ENCODE results near the gene KIAA1614.

The KIAA1614 gene

GRCh38 chr1:180907313-180908055, 5.2 kb upstream of the KIAA1614 start:
- ATAC-seq, result no peak
- TF ChIP-seq ZNF8 (CRISPR knock-in tag; IDR thresholded peaks at IDR 0.05) (no peak), ZFP3 (CRISPR knock-in tag; IDR thresholded peaks at IDR 0.05) (no peak), PPARA (CRISPR knock-in tag; IDR thresholded peaks at IDR 0.05; ENCODE audit: borderline replicate concordance) (no peak), ESRRG (CRISPR knock-in tag; IDR thresholded peaks at IDR 0.05) (no peak), BACH2 (CRISPR knock-in tag; IDR thresholded peaks at IDR 0.05; ENCODE audit: borderline replicate concordance) (no peak), CSDC2 (CRISPR knock-in tag; IDR thresholded peaks at IDR 0.05) (no peak), ARNTL (CRISPR knock-in tag; IDR thresholded peaks at IDR 0.05; ENCODE audit: borderline replicate concordance, low read depth) (no peak), PATZ1 (CRISPR knock-in tag; IDR thresholded peaks at IDR 0.05; ENCODE audit: borderline replicate concordance) (no peak), ZC3H10 (CRISPR knock-in tag; IDR thresholded peaks at IDR 0.05) (no peak), TOX (CRISPR knock-in tag; IDR thresholded peaks at IDR 0.05; ENCODE audit: borderline replicate concordance) (no peak), POU6F1 (CRISPR knock-in tag; IDR thresholded peaks at IDR 0.05; ENCODE audit: borderline replicate concordance, low read depth) (no peak), CREB5 (CRISPR knock-in tag; IDR thresholded peaks at IDR 0.05; ENCODE audit: low read depth) (no peak), TSHZ2 (CRISPR knock-in tag; IDR thresholded peaks at IDR 0.05) (no peak), CSRNP3 (CRISPR knock-in tag; IDR thresholded peaks at IDR 0.05) (no peak), ZNF70 (CRISPR knock-in tag; IDR thresholded peaks at IDR 0.05) (no peak), GLIS3 (CRISPR knock-in tag; IDR thresholded peaks at IDR 0.05) (no peak), ZNF565 (CRISPR knock-in tag; conservative IDR thresholded peaks at IDR 0.05; ENCODE audit: low read depth) (no peak), OSR1 (CRISPR knock-in tag; IDR thresholded peaks at IDR 0.05) (no peak), ZFP30 (CRISPR knock-in tag; IDR thresholded peaks at IDR 0.05) (no peak), TCF4 (CRISPR knock-in tag; IDR thresholded peaks at IDR 0.05; ENCODE audit: borderline replicate concordance) (no peak)

GRCh38 chr1:180908074-180908765, 4.5 kb upstream of the KIAA1614 start:
- no peak for ATAC-seq
- TF ChIP-seq ESRRG (CRISPR knock-in tag; IDR thresholded peaks at IDR 0.05), result no peak
- no peak for TF ChIP-seq CREB5 (CRISPR knock-in tag; IDR thresholded peaks at IDR 0.05; ENCODE audit: low read depth)
- no peak for TF ChIP-seq RARB (CRISPR knock-in tag; IDR thresholded peaks at IDR 0.05)
- no peak for TF ChIP-seq ZNF8 (CRISPR knock-in tag; IDR thresholded peaks at IDR 0.05)
- TF ChIP-seq GLIS3 (CRISPR knock-in tag; IDR thresholded peaks at IDR 0.05), result no peak
- no peak for TF ChIP-seq OSR1 (CRISPR knock-in tag; IDR thresholded peaks at IDR 0.05)
- TF ChIP-seq CSRNP3 (CRISPR knock-in tag; IDR thresholded peaks at IDR 0.05), result no peak
- TF ChIP-seq CSDC2 (CRISPR knock-in tag; IDR thresholded peaks at IDR 0.05), result no peak
- TF ChIP-seq SNAI2 (CRISPR knock-in tag; IDR thresholded peaks at IDR 0.05), result no peak
- no peak for TF ChIP-seq TOX (CRISPR knock-in tag; IDR thresholded peaks at IDR 0.05; ENCODE audit: borderline replicate concordance)

All from SK-N-SH treated with all-trans-retinoic acid at 6 μM for 48 hours (cell line).